ENCODE measurements around the gene PTTG1.

Gene PTTG1

DNA sequence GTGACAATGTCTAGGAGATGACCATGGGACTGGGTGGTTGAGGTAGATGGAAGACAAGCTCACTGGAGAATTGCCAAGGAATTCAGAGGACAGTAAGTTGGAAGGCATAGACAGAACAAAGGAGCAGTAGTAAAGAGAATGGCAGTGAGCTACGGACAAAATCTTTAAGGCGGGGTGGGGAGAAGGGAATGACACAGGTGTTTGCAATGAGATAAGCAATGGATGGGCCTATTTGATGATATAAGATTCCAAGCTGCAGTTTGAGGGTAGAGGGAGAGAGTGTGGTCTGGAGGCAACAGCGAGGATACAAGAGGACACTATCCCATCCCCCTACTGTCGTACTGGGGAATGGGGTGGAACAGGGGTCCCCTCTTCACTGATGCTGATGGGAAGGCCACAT, 14.4 kb downstream of the PTTG1 start:
- TF ChIP-seq, protein P1, sequence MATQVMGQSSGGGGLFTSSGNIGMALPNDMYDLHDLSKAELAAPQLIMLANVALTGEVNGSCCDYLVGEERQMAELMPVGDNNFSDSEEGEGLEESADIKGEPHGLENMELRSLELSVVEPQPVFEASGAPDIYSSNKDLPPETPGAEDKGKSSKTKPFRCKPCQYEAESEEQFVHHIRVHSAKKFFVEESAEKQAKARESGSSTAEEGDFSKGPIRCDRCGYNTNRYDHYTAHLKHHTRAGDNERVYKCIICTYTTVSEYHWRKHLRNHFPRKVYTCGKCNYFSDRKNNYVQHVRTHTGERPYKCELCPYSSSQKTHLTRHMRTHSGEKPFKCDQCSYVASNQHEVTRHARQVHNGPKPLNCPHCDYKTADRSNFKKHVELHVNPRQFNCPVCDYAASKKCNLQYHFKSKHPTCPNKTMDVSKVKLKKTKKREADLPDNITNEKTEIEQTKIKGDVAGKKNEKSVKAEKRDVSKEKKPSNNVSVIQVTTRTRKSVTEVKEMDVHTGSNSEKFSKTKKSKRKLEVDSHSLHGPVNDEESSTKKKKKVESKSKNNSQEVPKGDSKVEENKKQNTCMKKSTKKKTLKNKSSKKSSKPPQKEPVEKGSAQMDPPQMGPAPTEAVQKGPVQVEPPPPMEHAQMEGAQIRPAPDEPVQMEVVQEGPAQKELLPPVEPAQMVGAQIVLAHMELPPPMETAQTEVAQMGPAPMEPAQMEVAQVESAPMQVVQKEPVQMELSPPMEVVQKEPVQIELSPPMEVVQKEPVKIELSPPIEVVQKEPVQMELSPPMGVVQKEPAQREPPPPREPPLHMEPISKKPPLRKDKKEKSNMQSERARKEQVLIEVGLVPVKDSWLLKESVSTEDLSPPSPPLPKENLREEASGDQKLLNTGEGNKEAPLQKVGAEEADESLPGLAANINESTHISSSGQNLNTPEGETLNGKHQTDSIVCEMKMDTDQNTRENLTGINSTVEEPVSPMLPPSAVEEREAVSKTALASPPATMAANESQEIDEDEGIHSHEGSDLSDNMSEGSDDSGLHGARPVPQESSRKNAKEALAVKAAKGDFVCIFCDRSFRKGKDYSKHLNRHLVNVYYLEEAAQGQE (IDR thresholded peaks at IDR 0.05; ENCODE audit: insufficient read depth in 1 of 2, low read depth in 2 of 2, low read length in 2 of 2): no peak
- TF ChIP-seq FOXP2 (optimal IDR thresholded peaks at IDR 0.05; ENCODE audit: borderline replicate concordance, extremely low read depth, extremely low read length, insufficient read depth): no peak
- TF ChIP-seq POLR2AphosphoS5 (IDR thresholded peaks at IDR 0.05; ENCODE audit: low read depth, low read length): no peak
- no peak for TF ChIP-seq SIN3A (IDR thresholded peaks at IDR 0.05; ENCODE audit: borderline replicate concordance, insufficient read depth, low read length)
- no peak for TF ChIP-seq TAF1 (IDR thresholded peaks at IDR 0.05; ENCODE audit: borderline replicate concordance, insufficient read depth, low read length)

DNA sequence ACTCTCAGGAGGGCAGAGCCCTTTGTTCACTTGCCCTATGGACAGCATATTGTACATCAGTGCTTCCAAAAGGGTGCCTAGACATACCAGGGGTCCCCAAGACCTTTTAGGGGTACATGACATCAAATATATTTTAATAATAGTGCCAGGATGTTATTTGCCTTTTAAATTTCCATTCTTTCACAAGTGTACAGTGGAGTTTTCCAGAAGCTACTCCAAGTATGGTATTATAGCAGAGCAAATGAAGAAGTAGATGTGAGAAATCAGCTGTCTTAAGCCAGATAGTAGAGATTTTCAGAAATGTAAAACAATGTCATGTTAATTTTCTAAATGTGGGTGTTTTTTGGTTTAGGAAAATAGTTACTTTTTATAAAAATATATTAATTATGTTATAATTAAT, 15.6 kb downstream of the PTTG1 start:
- TF ChIP-seq SIN3A (IDR thresholded peaks at IDR 0.05; ENCODE audit: borderline replicate concordance, insufficient read depth, low read length) (no peak), FOXP2 (optimal IDR thresholded peaks at IDR 0.05; ENCODE audit: borderline replicate concordance, extremely low read depth, extremely low read length, insufficient read depth) (no peak), POLR2AphosphoS5 (IDR thresholded peaks at IDR 0.05; ENCODE audit: low read depth, low read length) (no peak), TAF1 (IDR thresholded peaks at IDR 0.05; ENCODE audit: borderline replicate concordance, insufficient read depth, low read length) (no peak)
- TF ChIP-seq, protein P1 (IDR thresholded peaks at IDR 0.05; ENCODE audit: insufficient read depth in 1 of 2, low read depth in 2 of 2, low read length in 2 of 2): no peak

DNA sequence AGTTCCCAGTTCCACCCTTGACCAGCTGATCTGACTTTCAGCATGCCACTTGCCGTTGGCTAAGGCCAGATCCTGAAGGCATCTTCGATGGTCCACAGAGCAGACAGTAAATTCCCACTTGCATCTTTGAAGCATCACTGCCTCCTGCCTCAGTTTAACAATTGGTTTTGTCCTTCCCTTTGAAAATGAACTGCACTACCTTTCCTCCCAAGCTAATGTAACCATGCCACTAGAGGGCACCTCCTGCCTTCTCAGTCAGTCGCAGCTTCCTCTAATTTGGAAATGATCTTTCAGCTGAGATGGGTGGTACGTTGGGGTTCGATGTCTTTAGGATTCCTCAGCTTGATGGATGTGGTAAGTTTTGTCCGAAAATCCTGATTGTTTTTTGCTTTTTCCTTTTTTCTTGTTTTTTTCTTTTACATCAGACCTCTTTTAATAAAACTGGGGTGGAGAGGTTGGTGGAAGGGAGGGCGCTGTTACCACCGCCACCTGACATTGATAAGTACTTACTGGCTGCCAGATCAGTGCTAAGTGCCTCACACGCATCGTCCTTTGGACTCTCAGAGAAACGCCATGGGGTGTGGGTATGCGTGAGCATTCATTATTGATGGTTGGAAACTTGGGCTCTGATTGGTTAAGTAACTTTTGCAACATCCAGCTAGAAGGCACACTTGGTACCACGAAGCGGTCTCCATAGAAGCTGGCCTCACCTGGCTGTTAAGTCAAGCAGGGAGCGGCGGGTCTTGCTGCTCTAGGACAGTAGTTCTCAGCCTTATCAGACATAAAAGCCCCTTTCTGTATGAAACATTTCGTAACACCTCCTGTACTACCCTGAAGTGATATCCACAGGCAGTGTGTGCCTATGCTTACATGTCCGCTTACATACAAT, 16.9 kb downstream of the PTTG1 start:
- TF ChIP-seq, protein P1 (IDR thresholded peaks at IDR 0.05; ENCODE audit: insufficient read depth in 1 of 2, low read depth in 2 of 2, low read length in 2 of 2): no peak
- TF ChIP-seq FOXP2 (optimal IDR thresholded peaks at IDR 0.05; ENCODE audit: borderline replicate concordance, extremely low read depth, extremely low read length, insufficient read depth): no peak
- no peak for TF ChIP-seq SIN3A (IDR thresholded peaks at IDR 0.05; ENCODE audit: borderline replicate concordance, insufficient read depth, low read length)
- no peak for TF ChIP-seq POLR2AphosphoS5 (IDR thresholded peaks at IDR 0.05; ENCODE audit: low read depth, low read length)
- TF ChIP-seq TAF1 (IDR thresholded peaks at IDR 0.05; ENCODE audit: borderline replicate concordance, insufficient read depth, low read length): no peak

DNA sequence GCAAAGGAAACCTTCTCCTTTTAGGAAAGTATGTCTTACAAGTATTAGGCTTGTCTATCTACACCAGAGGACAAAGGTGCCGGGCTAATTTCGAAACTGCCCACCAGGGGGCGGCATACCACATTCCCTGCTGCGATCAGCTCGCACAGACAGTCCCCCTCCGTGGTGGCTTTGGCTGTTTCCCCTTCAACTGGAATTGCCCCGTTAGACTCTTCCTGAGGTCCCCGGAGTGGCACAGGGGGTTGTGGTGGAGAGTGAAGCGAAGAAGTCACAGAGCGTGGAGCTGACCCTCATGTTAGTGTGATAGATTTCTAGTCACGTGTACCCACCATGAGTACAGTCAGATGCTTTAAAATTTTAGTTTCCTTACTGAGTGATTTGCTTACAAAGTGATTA, 17.5 kb downstream of the PTTG1 start:
- TF ChIP-seq SIN3A (IDR thresholded peaks at IDR 0.05; ENCODE audit: borderline replicate concordance, insufficient read depth, low read length) (no peak), TAF1 (IDR thresholded peaks at IDR 0.05; ENCODE audit: borderline replicate concordance, insufficient read depth, low read length) (no peak), POLR2AphosphoS5 (IDR thresholded peaks at IDR 0.05; ENCODE audit: low read depth, low read length) (no peak), FOXP2 (optimal IDR thresholded peaks at IDR 0.05; ENCODE audit: borderline replicate concordance, extremely low read depth, extremely low read length, insufficient read depth) (no peak)
- TF ChIP-seq, protein P1 (IDR thresholded peaks at IDR 0.05; ENCODE audit: insufficient read depth in 1 of 2, low read depth in 2 of 2, low read length in 2 of 2): no peak

Data from PFSK-1 (cell line).